Neutrophil (primary cell): Measurements from ENCODE around the gene TMEM106C.

Experiments
- H3K27ac ChIP-seq: fragments of 200-600 bp; sonication (generic); 2 replicates; pipeline ENCODE4 v1.5.1; 2016; ENCODE audit warnings: mild to moderate bottlenecking, moderate library complexity
- H3K27me3 ChIP-seq: fragments of 200-600 bp; sonication (generic); 2 replicates; pipeline ENCODE4 v1.6.0; 2016; ENCODE audit warnings: mild to moderate bottlenecking
- H3K36me3 ChIP-seq: fragments of 200-600 bp; sonication (generic); 2 replicates; pipeline ENCODE4 v1.5.1; 2017
- H3K4me1 ChIP-seq, 2 experiments: fragments of 200-600 bp in 1 of 2; sonication (generic) in 1 of 2; 1 replicate in 1 of 2; 2 replicates in 1 of 2; pipeline versions ENCODE4 v1.5.1 to v1.6.1; 2013 to 2016; ENCODE audit warnings: low read depth in 1 of 2, low read length in 1 of 2, mild to moderate bottlenecking in 1 of 2, moderate library complexity in 1 of 2; ENCODE audit not compliant: control insufficient read depth in 1 of 2, insufficient read depth in 1 of 2
- H3K4me3 ChIP-seq, 2 experiments: fragments of 200-600 bp in 1 of 2; sonication (generic) in 1 of 2; 1 replicate in 1 of 2; 2 replicates in 1 of 2; pipeline ENCODE4 v1.5.1; 2013 to 2016; ENCODE audit warnings: low read depth in 1 of 2, low read length in 1 of 2, mild to moderate bottlenecking in 1 of 2, moderate library complexity in 1 of 2
- H3K9me3 ChIP-seq: fragments of 200-600 bp; sonication (generic); 2 replicates; pipeline ENCODE4 v1.5.1; 2016
- CTCF ChIP-seq: fragments of 200-600 bp; sonication (generic); IDR thresholded peaks from 2 replicates; pipeline ENCODE4 v1.5.1; 2016; ENCODE audit warnings: antibody characterized with exemption

The TMEM106C gene

GRCh38 chr12:47980779-47981495 lies 17.5 kb downstream of the TMEM106C start:
- H3K27me3 ChIP-seq, result no peaks in the 10 kb centered on the region
- no peak for TF ChIP-seq CTCF
- H3K27ac ChIP-seq, result no peak overlapping the region
- H3K36me3 ChIP-seq, result no peaks in the 10 kb centered on the region
- H3K9me3 ChIP-seq, result no peaks in the 10 kb centered on the region
- H3K4me1 ChIP-seq, result no peaks in the 10 kb centered on the region
- H3K4me3 ChIP-seq, result no peak overlapping the region

GRCh38 chr12:47981496-47982260 lies 18.3 kb downstream of the TMEM106C start:
- no peaks in the 10 kb centered on the region for H3K36me3 ChIP-seq
- H3K9me3 ChIP-seq, result no peaks in the 10 kb centered on the region
- no peak overlapping the region for H3K27ac ChIP-seq
- H3K4me3 ChIP-seq, result no peak overlapping the region
- no peak for TF ChIP-seq CTCF
- H3K27me3 ChIP-seq, result no peaks in the 10 kb centered on the region
- no peaks in the 10 kb centered on the region for H3K4me1 ChIP-seq

GRCh38 chr12:47982311-47982710 lies 18.9 kb downstream of the TMEM106C start:
- no peaks in the 10 kb centered on the region for H3K9me3 ChIP-seq
- no peak overlapping the region for H3K4me3 ChIP-seq
- H3K27me3 ChIP-seq, result no peaks in the 10 kb centered on the region
- H3K27ac ChIP-seq, result no peak overlapping the region
- TF ChIP-seq CTCF, result no peak
- H3K36me3 ChIP-seq, result no peaks in the 10 kb centered on the region
- H3K4me1 ChIP-seq, result no peaks in the 10 kb centered on the region

- TF ChIP-seq CTCF, result no peak
- Histone ChIP-seq H3K27ac (no peak overlapping the region), H3K9me3 (no peaks in the 10 kb centered on the region), H3K36me3 (no peaks in the 10 kb centered on the region), H3K27me3 (no peaks in the 10 kb centered on the region), H3K4me1 (no peaks in the 10 kb centered on the region), H3K4me3 (no peak overlapping the region)
These were observed 19.4 kb downstream of the TMEM106C start for GRCh38 chr12:47982770-47983169.

GRCh38 chr12:47983541-47984115 lies 20.2 kb downstream of the TMEM106C start:
- Histone ChIP-seq H3K27ac (no peak overlapping the region), H3K9me3 (no peaks in the 10 kb centered on the region), H3K36me3 (no peaks in the 10 kb centered on the region), H3K4me3 (no peak overlapping the region), H3K27me3 (no peaks in the 10 kb centered on the region), H3K4me1 (no peaks in the 10 kb centered on the region)
- TF ChIP-seq CTCF, result no peak
